HG03571 (cell line): ENCODE measurements around the gene DYNC1I1.

Source experiments
- ATAC-seq: cut with Tn5 transposase; IDR thresholded peaks from one replicate; pipeline ENCODE4 v1.9.1; 2021; ENCODE audit not compliant: unreplicated experiment

DYNC1I1 gene

GRCh38 chr7:96014617-96015016, 242.3 kb downstream of the DYNC1I1 start:
- ATAC-seq, result no peak

- no peak for ATAC-seq
Observed at GRCh38 chr7:96016056-96016586, 243.8 kb downstream of the DYNC1I1 start.

- no peak for ATAC-seq
Observed at GRCh38 chr7:96016735-96017134, 244.4 kb downstream of the DYNC1I1 start.

GRCh38 chr7:96017877-96018276, 245.5 kb downstream of the DYNC1I1 start:
- no peak for ATAC-seq

GRCh38 chr7:96021568-96021967, 249.2 kb downstream of the DYNC1I1 start:
- ATAC-seq, result no peak

GRCh38 chr7:96023387-96023786, 251.0 kb downstream of the DYNC1I1 start:
- no peak for ATAC-seq

GRCh38 chr7:96026010-96026409, 253.7 kb downstream of the DYNC1I1 start:
- no peak for ATAC-seq

GRCh38 chr7:96026611-96027010, 254.3 kb downstream of the DYNC1I1 start:
- no peak for ATAC-seq

GRCh38 chr7:96028729-96029128, 256.4 kb downstream of the DYNC1I1 start:
- no peak for ATAC-seq

- no peak for ATAC-seq
Observed at GRCh38 chr7:96033009-96033598, 260.8 kb downstream of the DYNC1I1 start.

GRCh38 chr7:96034940-96035727, 262.8 kb downstream of the DYNC1I1 start:
- no peak for ATAC-seq

- ATAC-seq, result no peak
Observed at GRCh38 chr7:96040250-96040772, 268.0 kb downstream of the DYNC1I1 start.

- ATAC-seq, result no peak
Observed at GRCh38 chr7:96041171-96041570, 268.8 kb downstream of the DYNC1I1 start.

GRCh38 chr7:96045181-96045580, 272.8 kb downstream of the DYNC1I1 start:
- ATAC-seq, result no peak

GRCh38 chr7:96045919-96046318, 273.6 kb downstream of the DYNC1I1 start:
- ATAC-seq, result no peak

- ATAC-seq, result no peak
Observed at GRCh38 chr7:96052289-96052688, 279.9 kb downstream of the DYNC1I1 start.

- no peak for ATAC-seq
Observed at GRCh38 chr7:96052860-96053470, 280.6 kb downstream of the DYNC1I1 start.

- ATAC-seq, result no peak
Observed at GRCh38 chr7:96055717-96056116, 283.4 kb downstream of the DYNC1I1 start.

GRCh38 chr7:96059075-96059474, 286.7 kb downstream of the DYNC1I1 start:
- no peak for ATAC-seq

- no peak for ATAC-seq
Observed at GRCh38 chr7:96061009-96061408, 288.7 kb downstream of the DYNC1I1 start.

GRCh38 chr7:96061844-96062243, 289.5 kb downstream of the DYNC1I1 start:
- no peak for ATAC-seq

GRCh38 chr7:96067321-96067720, 295.0 kb downstream of the DYNC1I1 start:
- no peak for ATAC-seq
